HepG2 (cell line): Measurements from ENCODE around the gene DOCK1. TPM values are rescaled to one million over a fixed set of nuclear protein-coding genes. Genes with fewer than 3 reads are reported as not detected.

Experiments used
- ATAC-seq: fragments of 200-7000 bp; cut with Tn5 transposase; 3 replicates; pipeline ENCODE4 v1.9.1; 2020; ENCODE audit warnings: mild to moderate bottlenecking, moderate library complexity
- BruUV-seq: library from RNA; stranded (reverse); fragments of 400-500 nt; replicated peaks from 2 replicates; lab custom pipeline; 2021; lab: Mats Ljungman, UMichigan
- CTCF ChIA-PET: fragments of 300-600 bp; formaldehyde crosslinking; extraction: SDS; loops from one replicate; lab custom pipeline; 2021; ENCODE audit warnings: low total read pairs, inconsistent platforms, low intra/inter-chr PET ratio; lab: Yijun Ruan, JAX
- POLR2A ChIA-PET: fragments of 350-600 bp; sonication (Branson Sonifier 250); formaldehyde crosslinking; loops from one replicate; lab custom pipeline; 2020; ENCODE audit warnings: antibody characterized with exemption, inconsistent platforms; lab: Yijun Ruan, JAX
- DNase-seq: peaks from one replicate; pipeline ENCODE4 v3.0.0-alpha.2; 2015; ENCODE audit warnings: low spot score
- FAIRE-seq: peaks from 3 replicates; lab custom pipeline; 2011; peaks lifted over from hg19 to GRCh38; lab: Jason Lieb, UNC
- H2AFZ ChIP-seq: one replicate; pipeline ENCODE4 v1.6.1; 2011; ENCODE audit warnings: low read length, inconsistent platforms
- H3K27ac ChIP-seq: fragments of 300-600 bp; 3 replicates; pipeline ENCODE4 v1.8.0; 2011; ENCODE audit warnings: mixed run types, mild to moderate bottlenecking, mixed read lengths, low read length, inconsistent platforms; ENCODE audit not compliant: insufficient read depth; ENCODE audit errors: extremely low read length
- H3K27me3 ChIP-seq, 2 experiments: fragments of 200-600 bp in 1 of 2; 2 replicates in 1 of 2; 3 replicates in 1 of 2; pipeline versions ENCODE4 v1.6.0 to v1.8.0; 2011; ENCODE audit warnings: low read length in 2 of 2, mild to moderate bottlenecking in 2 of 2, moderate library complexity in 2 of 2, inconsistent platforms in 1 of 2; ENCODE audit not compliant: insufficient read depth in 2 of 2, control insufficient read depth in 1 of 2
- H3K36me3 ChIP-seq, 2 experiments: fragments of 200-600 bp in 1 of 2; replicated peaks in 1 of 2; 2 replicates in 1 of 2; 3 replicates in 1 of 2; pipeline versions ENCODE4 v1.5.1 to v1.8.0; 2011; ENCODE audit warnings: low read length in 2 of 2, inconsistent platforms in 1 of 2; ENCODE audit not compliant: insufficient read depth in 2 of 2, control insufficient read depth in 1 of 2
- H3K4me1 ChIP-seq: 2 replicates; pipeline ENCODE4 v1.5.1; 2012; ENCODE audit warnings: low read length, inconsistent platforms; ENCODE audit not compliant: insufficient read depth
- H3K4me2 ChIP-seq: 2 replicates; pipeline ENCODE4 v1.6.0; 2011; ENCODE audit warnings: low read depth, low read length, inconsistent platforms
- H3K4me3 ChIP-seq, 3 experiments: fragments of 200-600 bp in 1 of 3; sonication (generic), shearing (Covaris generic) in 1 of 3; replicated peaks in 1 of 3; 2 replicates each; pipeline ENCODE4 v1.5.1; 2011 to 2016; ENCODE audit warnings: low read length in 3 of 3, inconsistent platforms in 2 of 3, low read depth in 2 of 3, mild to moderate bottlenecking in 2 of 3, control low read depth in 1 of 3, mixed read lengths in 1 of 3; ENCODE audit not compliant: insufficient read depth in 1 of 3
- H3K79me2 ChIP-seq: one replicate; pipeline ENCODE4 v1.6.1; 2011; ENCODE audit warnings: low read length, inconsistent platforms; ENCODE audit not compliant: insufficient read depth
- H3K9ac ChIP-seq: 2 replicates; pipeline ENCODE4 v1.6.0; 2011; ENCODE audit warnings: mild to moderate bottlenecking, low read depth, low read length, inconsistent platforms; ENCODE audit not compliant: insufficient read depth
- H3K9me3 ChIP-seq: 2 replicates; pipeline ENCODE4 v1.5.1; 2012; ENCODE audit warnings: mild to moderate bottlenecking, low read length
- H4K20me1 ChIP-seq: 2 replicates; pipeline ENCODE4 v1.6.0; 2011; ENCODE audit warnings: inconsistent platforms, mild to moderate bottlenecking, low read length, moderate library complexity; ENCODE audit not compliant: insufficient read depth
- CBX2 ChIP-seq, 2 experiments: fragments of 200-600 bp in 1 of 2; sonication (generic); formaldehyde crosslinking in 1 of 2; IDR thresholded peaks; 2 replicates each; pipeline versions ENCODE4 v1.7.0 to v1.8.1; 2018 to 2022; ENCODE audit warnings: low read depth in 2 of 2, low read length in 1 of 2, mild to moderate bottlenecking in 1 of 2, missing genetic modification reagents in 1 of 2
- GLI4 ChIP-seq: sonication (generic); formaldehyde crosslinking; IDR thresholded peaks from 2 replicates; pipeline ENCODE4 v1.5.1; 2020; ENCODE audit warnings: missing genetic modification reagents, mild to moderate bottlenecking, moderate library complexity, borderline replicate concordance
- MTA1 ChIP-seq: sonication (generic); formaldehyde crosslinking; IDR thresholded peaks from 2 replicates; pipeline ENCODE4 v1.4.0; 2020; ENCODE audit warnings: missing genetic modification reagents, mild to moderate bottlenecking, borderline replicate concordance
- MXD4 ChIP-seq: IDR thresholded peaks from 2 replicates; pipeline ENCODE4 v1.6.1; 2016; ENCODE audit warnings: mild to moderate bottlenecking, missing biosample characterization, missing genetic modification reagents
- NFE2 ChIP-seq: sonication (generic); formaldehyde crosslinking; IDR thresholded peaks from 2 replicates; pipeline ENCODE4 v1.4.0; 2020; ENCODE audit warnings: missing genetic modification reagents
- NR2F2 ChIP-seq: IDR thresholded peaks from 2 replicates; pipeline ENCODE4 v1.6.1; 2012; ENCODE audit warnings: low read depth, inconsistent platforms, borderline replicate concordance
- RORA ChIP-seq: sonication (generic); formaldehyde crosslinking; IDR thresholded peaks from 2 replicates; pipeline ENCODE4 v1.5.0; 2020; ENCODE audit warnings: mild to moderate bottlenecking, missing genetic modification reagents, moderate library complexity
- SP140L ChIP-seq: sonication (generic); formaldehyde crosslinking; IDR thresholded peaks from 2 replicates; pipeline ENCODE4 v1.4.0; 2020; ENCODE audit warnings: missing genetic modification reagents, borderline replicate concordance
- U2AF2 ChIP-seq: fragments of 200-400 bp; formaldehyde crosslinking; IDR thresholded peaks from 2 replicates; pipeline ENCODE4 v1.6.1; 2017; ENCODE audit warnings: low read depth, mild to moderate bottlenecking, low read length
- YY1 ChIP-seq: IDR thresholded peaks from 2 replicates; pipeline ENCODE4 v1.6.1; 2011; ENCODE audit warnings: low read length, low read depth, moderate library complexity, mild to moderate bottlenecking; ENCODE audit not compliant: insufficient read depth, insufficient replicate concordance
- ZNF280B ChIP-seq: sonication (generic); formaldehyde crosslinking; IDR thresholded peaks from 2 replicates; pipeline ENCODE4 v1.5.0; 2020; ENCODE audit warnings: missing genetic modification reagents, mild to moderate bottlenecking, borderline replicate concordance
- ZNF343 ChIP-seq: sonication (generic); formaldehyde crosslinking; IDR thresholded peaks from 2 replicates; pipeline ENCODE4 v1.4.0; 2020; ENCODE audit warnings: mild to moderate bottlenecking, missing genetic modification reagents
- ZNF431 ChIP-seq: sonication (generic); formaldehyde crosslinking; IDR thresholded peaks from 2 replicates; pipeline ENCODE4 v1.9.0; 2022; ENCODE audit warnings: missing genetic modification reagents, low read depth, mild to moderate bottlenecking, borderline replicate concordance
- ZNF496 ChIP-seq: sonication (generic); formaldehyde crosslinking; IDR thresholded peaks from 2 replicates; pipeline ENCODE4 v1.8.1; 2023; ENCODE audit warnings: mild to moderate bottlenecking, moderate library complexity, missing genetic modification reagents; ENCODE audit not compliant: insufficient replicate concordance
- ZNF891 ChIP-seq: sonication (generic); formaldehyde crosslinking; IDR thresholded peaks from 2 replicates; pipeline ENCODE4 v1.5.0; 2020; ENCODE audit warnings: mild to moderate bottlenecking, missing genetic modification reagents
- ZXDC ChIP-seq: sonication (generic); formaldehyde crosslinking; IDR thresholded peaks from 2 replicates; pipeline ENCODE4 v1.5.0; 2020; ENCODE audit warnings: mild to moderate bottlenecking, missing genetic modification reagents
- WGBS: methylation state at CpG from one replicate; pipeline ENCODE4 v1.1.6; 2017; ENCODE audit warnings: low lambda C conversion rate; 5-methylcytosine and 5-hydroxymethylcytosine counted together
- in situ Hi-C: cut with HindIII; loops from 2 replicates; pipeline ENCODE4 v1.10.0; 2017; ENCODE audit warnings: low pct_unique_long_range_greater_than_20kb; ENCODE audit not compliant: extremely low pct_ligation_motif_present
- intact Hi-C: fragments of 100-400 bp; cut with micrococcal nuclease; formaldehyde crosslinking; loops from one replicate; pipeline ENCODE4 v1.10.0; 2022; ENCODE audit not compliant: unreplicated experiment
- polyA plus RNA-seq, 8 experiments: library from polyadenylated mRNA; depleted of rRNA in 3 of 8; stranded (reverse) in 7 of 8; unstranded in 1 of 8; fragments of >200 nt; fragmentation: Illumina TruSeq in 4 of 8; extraction: Trizol in 4 of 8; gene quantifications; 2 replicates each; pipeline versions ENCODE4 v1.2.1 to v1.2.3, GENCODE V29; 2011 to 2016; ENCODE audit warnings: low read depth in 4 of 8, missing spikeins in 1 of 8, mixed read lengths in 1 of 8; ENCODE audit not compliant: insufficient read depth in 1 of 8
- total RNA-seq, 5 experiments: library from RNA; depleted of rRNA; stranded (reverse); fragments of >200 nt; fragmentation: Illumina TruSeq; extraction: Trizol; gene quantifications; 2 replicates each; pipeline ENCODE4 v1.2.3, GENCODE V29; 2016; ENCODE audit warnings: low read depth in 1 of 5
- TF ChIP-seq, protein P1 (sequence below): IDR thresholded peaks from 2 replicates; pipeline ENCODE4 v1.6.1; 2016
- TF ChIP-seq, protein P2 (sequence below): sonication (generic); formaldehyde crosslinking; IDR thresholded peaks from 2 replicates; pipeline ENCODE4 v1.8.1; 2023; ENCODE audit warnings: mild to moderate bottlenecking, moderate library complexity, missing genetic modification reagents

The DOCK1 gene
- total and polyA plus RNA-seq, 2 of the 13 experiments (the other 11 are each of a cell fraction or from before 2014, with no cell fraction given): 8.3 to 25.5 TPM

DNA sequence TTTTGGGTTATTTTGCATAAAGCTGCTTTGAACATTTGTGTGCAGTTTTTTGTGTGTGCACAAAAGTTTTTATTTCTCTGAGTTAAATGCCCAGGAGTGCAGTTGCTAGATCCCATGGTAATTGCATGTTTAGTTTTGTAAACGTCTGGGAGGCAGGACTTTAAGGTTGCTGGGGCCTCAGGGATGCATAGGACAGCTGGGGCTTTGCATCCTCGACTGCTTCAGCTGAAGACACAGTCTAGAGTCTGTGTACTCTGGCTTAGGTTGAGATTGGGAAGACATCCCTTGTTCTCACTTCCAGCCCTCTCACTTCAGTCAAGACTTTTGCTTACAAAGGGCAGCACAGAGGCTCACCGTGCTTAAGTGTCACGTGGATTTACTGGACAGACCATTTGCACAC is 385.6 kb downstream of the DOCK1 start (continued):
- TF ChIP-seq, protein P1, sequence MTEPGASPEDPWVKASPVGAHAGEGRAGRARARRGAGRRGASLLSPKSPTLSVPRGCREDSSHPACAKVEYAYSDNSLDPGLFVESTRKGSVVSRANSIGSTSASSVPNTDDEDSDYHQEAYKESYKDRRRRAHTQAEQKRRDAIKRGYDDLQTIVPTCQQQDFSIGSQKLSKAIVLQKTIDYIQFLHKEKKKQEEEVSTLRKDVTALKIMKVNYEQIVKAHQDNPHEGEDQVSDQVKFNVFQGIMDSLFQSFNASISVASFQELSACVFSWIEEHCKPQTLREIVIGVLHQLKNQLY (CRISPR knock-in tag): no peak

GRCh38 chr10:127291329-127291728 is 386.1 kb downstream of the DOCK1 start:
- Histone ChIP-seq H3K4me2 (no peak overlapping the region), H3K4me1 (no peaks in the 10 kb centered on the region), H3K4me3 (no peak overlapping the region), H3K27me3 (no peaks in the 10 kb centered on the region), H3K9ac (no peak overlapping the region), H2AFZ (no peak overlapping the region), H3K9me3 (peaks cover 17% of the 10 kb centered on the region), H4K20me1 (no peaks in the 10 kb centered on the region), H3K36me3 (no peaks in the 10 kb centered on the region), H3K27ac (no peak overlapping the region), H3K79me2 (no peaks in the 10 kb centered on the region)
- FAIRE-seq: no peak
- 96% methylated on average over 6 of the region's 8 CpGs for WGBS
- BruUV-seq: no TSS peak
- POLR2A ChIA-PET: interaction anchor here (2.1 kb wide), 1 partner anchor 9 kb away, joined by 7 read pairs; no protein-coding TSS in a partner anchor
- intact Hi-C loops (no loop called here), in situ Hi-C loops (no loop called here)
- no peak for ATAC-seq
- CTCF ChIA-PET: no interaction called here
- no peak for DNase-seq
- TF ChIP-seq NR2F2: no peak
- TF ChIP-seq ZNF891: no peak
- TF ChIP-seq ZNF280B (CRISPR knock-in tag): no peak
- no peak for TF ChIP-seq ZNF431 (CRISPR knock-in tag)
- no peak for TF ChIP-seq YY1
- TF ChIP-seq ZXDC (CRISPR knock-in tag): no peak
- TF ChIP-seq, protein P2, sequence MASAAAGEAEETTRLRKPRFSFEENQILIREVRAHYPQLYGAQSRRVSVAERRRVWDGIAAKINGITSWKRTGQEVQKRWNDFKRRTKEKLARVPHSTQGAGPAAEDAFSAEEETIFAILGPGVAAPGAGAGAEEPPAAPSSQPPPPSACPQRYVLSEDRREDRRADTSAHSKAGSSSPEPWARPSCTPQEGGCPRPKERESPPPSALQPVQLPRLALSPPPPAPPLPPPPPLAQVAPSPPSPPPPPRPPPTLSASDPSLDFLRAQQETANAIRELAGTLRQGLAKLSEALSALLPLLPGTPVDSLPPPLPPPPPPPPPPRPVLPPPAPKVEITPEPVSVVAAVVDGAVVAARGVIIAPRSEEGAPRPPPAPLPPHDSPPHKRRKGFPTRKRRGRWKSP (CRISPR knock-in tag): no peak
- no peak for TF ChIP-seq RORA (CRISPR knock-in tag)
- no peak for TF ChIP-seq ZNF496 (CRISPR knock-in tag)
- no peak for TF ChIP-seq U2AF2
- TF ChIP-seq ZNF343 (CRISPR knock-in tag): no peak
- TF ChIP-seq MXD4 (CRISPR knock-in tag): no peak
- TF ChIP-seq SP140L: no peak
- no peak for TF ChIP-seq CBX2 (IDR thresholded peaks at IDR 0.05; ENCODE audit: low read depth, low read length)
- no peak for TF ChIP-seq CBX2 (CRISPR knock-in tag; IDR thresholded peaks at IDR 0.05; ENCODE audit: low read depth)
- no peak for TF ChIP-seq NFE2 (CRISPR knock-in tag)
- no peak for TF ChIP-seq MTA1 (CRISPR knock-in tag)
- TF ChIP-seq GLI4 (CRISPR knock-in tag): no peak
